Measurements from ENCODE around the gene SPATA2.

DNA sequence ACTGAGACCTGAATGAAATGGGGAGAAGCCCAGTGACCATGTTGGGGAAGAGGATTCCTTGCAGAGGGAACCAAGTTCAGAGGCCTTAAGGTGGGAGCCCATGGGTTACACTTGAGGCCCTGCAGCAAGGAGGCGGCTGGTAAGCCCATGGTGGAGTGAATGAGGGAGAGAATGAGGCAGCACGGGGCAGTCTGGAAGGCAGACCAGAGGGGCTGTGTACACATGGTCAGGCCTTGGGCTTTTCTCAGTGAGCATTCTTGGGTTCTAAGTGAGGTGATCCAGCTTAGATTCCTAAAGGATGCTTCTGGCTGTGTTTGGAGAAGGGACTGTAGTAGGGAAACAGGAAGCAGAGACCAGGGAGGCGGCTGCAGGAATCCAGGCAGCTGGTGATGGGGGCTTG is 39.8 kb upstream of the SPATA2 start:
- TF ChIP-seq, protein P1, sequence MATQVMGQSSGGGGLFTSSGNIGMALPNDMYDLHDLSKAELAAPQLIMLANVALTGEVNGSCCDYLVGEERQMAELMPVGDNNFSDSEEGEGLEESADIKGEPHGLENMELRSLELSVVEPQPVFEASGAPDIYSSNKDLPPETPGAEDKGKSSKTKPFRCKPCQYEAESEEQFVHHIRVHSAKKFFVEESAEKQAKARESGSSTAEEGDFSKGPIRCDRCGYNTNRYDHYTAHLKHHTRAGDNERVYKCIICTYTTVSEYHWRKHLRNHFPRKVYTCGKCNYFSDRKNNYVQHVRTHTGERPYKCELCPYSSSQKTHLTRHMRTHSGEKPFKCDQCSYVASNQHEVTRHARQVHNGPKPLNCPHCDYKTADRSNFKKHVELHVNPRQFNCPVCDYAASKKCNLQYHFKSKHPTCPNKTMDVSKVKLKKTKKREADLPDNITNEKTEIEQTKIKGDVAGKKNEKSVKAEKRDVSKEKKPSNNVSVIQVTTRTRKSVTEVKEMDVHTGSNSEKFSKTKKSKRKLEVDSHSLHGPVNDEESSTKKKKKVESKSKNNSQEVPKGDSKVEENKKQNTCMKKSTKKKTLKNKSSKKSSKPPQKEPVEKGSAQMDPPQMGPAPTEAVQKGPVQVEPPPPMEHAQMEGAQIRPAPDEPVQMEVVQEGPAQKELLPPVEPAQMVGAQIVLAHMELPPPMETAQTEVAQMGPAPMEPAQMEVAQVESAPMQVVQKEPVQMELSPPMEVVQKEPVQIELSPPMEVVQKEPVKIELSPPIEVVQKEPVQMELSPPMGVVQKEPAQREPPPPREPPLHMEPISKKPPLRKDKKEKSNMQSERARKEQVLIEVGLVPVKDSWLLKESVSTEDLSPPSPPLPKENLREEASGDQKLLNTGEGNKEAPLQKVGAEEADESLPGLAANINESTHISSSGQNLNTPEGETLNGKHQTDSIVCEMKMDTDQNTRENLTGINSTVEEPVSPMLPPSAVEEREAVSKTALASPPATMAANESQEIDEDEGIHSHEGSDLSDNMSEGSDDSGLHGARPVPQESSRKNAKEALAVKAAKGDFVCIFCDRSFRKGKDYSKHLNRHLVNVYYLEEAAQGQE (IDR thresholded peaks at IDR 0.05), result no peak
- TF ChIP-seq, protein P2, sequence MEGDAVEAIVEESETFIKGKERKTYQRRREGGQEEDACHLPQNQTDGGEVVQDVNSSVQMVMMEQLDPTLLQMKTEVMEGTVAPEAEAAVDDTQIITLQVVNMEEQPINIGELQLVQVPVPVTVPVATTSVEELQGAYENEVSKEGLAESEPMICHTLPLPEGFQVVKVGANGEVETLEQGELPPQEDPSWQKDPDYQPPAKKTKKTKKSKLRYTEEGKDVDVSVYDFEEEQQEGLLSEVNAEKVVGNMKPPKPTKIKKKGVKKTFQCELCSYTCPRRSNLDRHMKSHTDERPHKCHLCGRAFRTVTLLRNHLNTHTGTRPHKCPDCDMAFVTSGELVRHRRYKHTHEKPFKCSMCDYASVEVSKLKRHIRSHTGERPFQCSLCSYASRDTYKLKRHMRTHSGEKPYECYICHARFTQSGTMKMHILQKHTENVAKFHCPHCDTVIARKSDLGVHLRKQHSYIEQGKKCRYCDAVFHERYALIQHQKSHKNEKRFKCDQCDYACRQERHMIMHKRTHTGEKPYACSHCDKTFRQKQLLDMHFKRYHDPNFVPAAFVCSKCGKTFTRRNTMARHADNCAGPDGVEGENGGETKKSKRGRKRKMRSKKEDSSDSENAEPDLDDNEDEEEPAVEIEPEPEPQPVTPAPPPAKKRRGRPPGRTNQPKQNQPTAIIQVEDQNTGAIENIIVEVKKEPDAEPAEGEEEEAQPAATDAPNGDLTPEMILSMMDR (IDR thresholded peaks at IDR 0.05; ENCODE audit: low read depth, low read length, missing input control), result no peak
- TF ChIP-seq FOXA1 (IDR thresholded peaks at IDR 0.05) (no peak), TAF1 (conservative IDR thresholded peaks at IDR 0.05) (no peak), EGR1 (IDR thresholded peaks at IDR 0.05; ENCODE audit: low read depth in 2 of 2) (no peak), JUND (IDR thresholded peaks at IDR 0.05) (no peak), YY1 (IDR thresholded peaks at IDR 0.05) (no peak)
- TF ChIP-seq, protein P3, sequence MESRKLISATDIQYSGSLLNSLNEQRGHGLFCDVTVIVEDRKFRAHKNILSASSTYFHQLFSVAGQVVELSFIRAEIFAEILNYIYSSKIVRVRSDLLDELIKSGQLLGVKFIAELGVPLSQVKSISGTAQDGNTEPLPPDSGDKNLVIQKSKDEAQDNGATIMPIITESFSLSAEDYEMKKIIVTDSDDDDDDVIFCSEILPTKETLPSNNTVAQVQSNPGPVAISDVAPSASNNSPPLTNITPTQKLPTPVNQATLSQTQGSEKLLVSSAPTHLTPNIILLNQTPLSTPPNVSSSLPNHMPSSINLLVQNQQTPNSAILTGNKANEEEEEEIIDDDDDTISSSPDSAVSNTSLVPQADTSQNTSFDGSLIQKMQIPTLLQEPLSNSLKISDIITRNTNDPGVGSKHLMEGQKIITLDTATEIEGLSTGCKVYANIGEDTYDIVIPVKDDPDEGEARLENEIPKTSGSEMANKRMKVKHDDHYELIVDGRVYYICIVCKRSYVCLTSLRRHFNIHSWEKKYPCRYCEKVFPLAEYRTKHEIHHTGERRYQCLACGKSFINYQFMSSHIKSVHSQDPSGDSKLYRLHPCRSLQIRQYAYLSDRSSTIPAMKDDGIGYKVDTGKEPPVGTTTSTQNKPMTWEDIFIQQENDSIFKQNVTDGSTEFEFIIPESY (IDR thresholded peaks at IDR 0.05), result no peak
- TF ChIP-seq, protein P4, sequence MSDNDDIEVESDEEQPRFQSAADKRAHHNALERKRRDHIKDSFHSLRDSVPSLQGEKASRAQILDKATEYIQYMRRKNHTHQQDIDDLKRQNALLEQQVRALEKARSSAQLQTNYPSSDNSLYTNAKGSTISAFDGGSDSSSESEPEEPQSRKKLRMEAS (IDR thresholded peaks at IDR 0.05), result no peak
- TF ChIP-seq, protein P5, sequence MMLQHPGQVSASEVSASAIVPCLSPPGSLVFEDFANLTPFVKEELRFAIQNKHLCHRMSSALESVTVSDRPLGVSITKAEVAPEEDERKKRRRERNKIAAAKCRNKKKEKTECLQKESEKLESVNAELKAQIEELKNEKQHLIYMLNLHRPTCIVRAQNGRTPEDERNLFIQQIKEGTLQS (IDR thresholded peaks at IDR 0.05), result no peak
